ENCODE data around the gene SLC12A9.

GRCh38 chr7:100893318-100893895, 40.9 kb downstream of the SLC12A9 start:
- TF ChIP-seq, protein P1, sequence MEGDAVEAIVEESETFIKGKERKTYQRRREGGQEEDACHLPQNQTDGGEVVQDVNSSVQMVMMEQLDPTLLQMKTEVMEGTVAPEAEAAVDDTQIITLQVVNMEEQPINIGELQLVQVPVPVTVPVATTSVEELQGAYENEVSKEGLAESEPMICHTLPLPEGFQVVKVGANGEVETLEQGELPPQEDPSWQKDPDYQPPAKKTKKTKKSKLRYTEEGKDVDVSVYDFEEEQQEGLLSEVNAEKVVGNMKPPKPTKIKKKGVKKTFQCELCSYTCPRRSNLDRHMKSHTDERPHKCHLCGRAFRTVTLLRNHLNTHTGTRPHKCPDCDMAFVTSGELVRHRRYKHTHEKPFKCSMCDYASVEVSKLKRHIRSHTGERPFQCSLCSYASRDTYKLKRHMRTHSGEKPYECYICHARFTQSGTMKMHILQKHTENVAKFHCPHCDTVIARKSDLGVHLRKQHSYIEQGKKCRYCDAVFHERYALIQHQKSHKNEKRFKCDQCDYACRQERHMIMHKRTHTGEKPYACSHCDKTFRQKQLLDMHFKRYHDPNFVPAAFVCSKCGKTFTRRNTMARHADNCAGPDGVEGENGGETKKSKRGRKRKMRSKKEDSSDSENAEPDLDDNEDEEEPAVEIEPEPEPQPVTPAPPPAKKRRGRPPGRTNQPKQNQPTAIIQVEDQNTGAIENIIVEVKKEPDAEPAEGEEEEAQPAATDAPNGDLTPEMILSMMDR (IDR thresholded peaks at IDR 0.05): no peak
- TF ChIP-seq POLR2A (IDR thresholded peaks at IDR 0.05): no peak
